22Rv1 (cell line): Measurements from ENCODE around the gene AAK1.
A peak's percentile ranks its signal among the peaks of the same experiment; 100 is the strongest.

Experiments used
- H3K27ac ChIP-seq: fragments of 450-650 bp; 2 replicates; pipeline ENCODE4 v1.5.1; 2017
- CTCF ChIP-seq: fragments of 450-650 bp; IDR thresholded peaks from 2 replicates; pipeline ENCODE4 v1.5.1; 2017; ENCODE audit warnings: mild to moderate bottlenecking
- ZFX ChIP-seq: fragments of 450-650 bp; IDR thresholded peaks from 2 replicates; pipeline ENCODE4 v1.6.1; 2017; ENCODE audit warnings: antibody characterized with exemption, borderline replicate concordance

AAK1 gene

GRCh38 chr2:69660637-69661036 is 17.1 kb upstream of the AAK1 start:
- no peak for TF ChIP-seq ZFX
- TF ChIP-seq CTCF, result no peak
- 0 out of 2 replicates have a peak overlapping the region, but pooled peaks have one; percentile 1 for H3K27ac ChIP-seq

GRCh38 chr2:69659941-69660483 is 16.5 kb upstream of the AAK1 start:
- TF ChIP-seq ZFX (no peak), CTCF (no peak)
- no peak overlapping the region for H3K27ac ChIP-seq

GRCh38 chr2:69659349-69659748 is 15.8 kb upstream of the AAK1 start:
- TF ChIP-seq ZFX (no peak), CTCF (no peak)
- H3K27ac ChIP-seq, result no peak overlapping the region

- no peak for TF ChIP-seq CTCF
- TF ChIP-seq ZFX, result no peak
- H3K27ac ChIP-seq, result peak overlapping the region; percentile 49
Observed at GRCh38 chr2:69652206-69652605, 8.7 kb upstream of the AAK1 start.

- H3K27ac ChIP-seq, result peak overlapping the region; percentile 98
Observed at GRCh38 chr2:69647196-69647595, 3.7 kb upstream of the AAK1 start.

- no peak for TF ChIP-seq CTCF
- no peak for TF ChIP-seq ZFX
- H3K27ac ChIP-seq, result peak overlapping the region; percentile 98
Observed at GRCh38 chr2:69646714-69647113, 3.2 kb upstream of the AAK1 start.

- no peak for TF ChIP-seq ZFX
- no peak for TF ChIP-seq CTCF
- peak overlapping the region; percentile 98 for H3K27ac ChIP-seq
Observed at GRCh38 chr2:69645921-69646320, 2.4 kb upstream of the AAK1 start.

GRCh38 chr2:69645031-69645431 is 1.5 kb upstream of the AAK1 start:
- H3K27ac ChIP-seq, result peak overlapping the region; percentile 98

More at GRCh38 chr2:69645031-69645431, 1.5 kb upstream of the AAK1 start:
- TF ChIP-seq CTCF, result no peak
- TF ChIP-seq ZFX, result no peak
